Ovary (tissue), 3 donors: ENCODE results near the gene TTC23.

Source experiments
- POLR2A ChIP-seq: fragments of 450-650 bp; IDR thresholded peaks from one replicate; pipeline ENCODE4 v1.6.1; 2017; ENCODE audit warnings: antibody characterized with exemption, mild to moderate bottlenecking, moderate library complexity
- TF ChIP-seq, protein P1 (sequence below), 3 donors: fragments of 450-650 bp in 2 of 3; fragments of 200-600 bp in 1 of 3; IDR thresholded peaks; one replicate each; pipeline versions ENCODE4 v1.5.1 to v1.8.0; 2016 to 2022; ENCODE audit warnings: antibody characterized with exemption in 3 of 3, mild to moderate bottlenecking in 1 of 3
- donor health status: DM: no; HTN: no; CAD: no.

DNA sequence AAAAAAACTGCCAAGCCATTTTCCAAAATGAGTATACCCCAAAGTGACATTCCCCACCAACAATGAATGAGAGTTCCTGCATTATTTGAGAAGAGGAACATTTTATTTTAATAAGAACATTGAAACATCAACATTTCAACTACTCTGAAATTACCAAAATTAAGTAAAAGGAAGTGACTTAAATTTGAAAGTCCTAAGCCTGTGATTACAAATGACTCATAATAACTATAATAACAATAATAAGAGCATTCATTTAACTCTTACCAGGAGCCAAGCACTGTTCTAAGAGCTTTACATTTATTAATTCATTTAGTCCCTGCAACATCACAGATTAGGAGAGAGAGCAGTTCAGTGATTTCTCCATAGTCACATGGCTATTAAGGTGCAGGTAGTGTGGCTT, 34.3 kb upstream of the TTC23 start:
- TF ChIP-seq, protein P1, sequence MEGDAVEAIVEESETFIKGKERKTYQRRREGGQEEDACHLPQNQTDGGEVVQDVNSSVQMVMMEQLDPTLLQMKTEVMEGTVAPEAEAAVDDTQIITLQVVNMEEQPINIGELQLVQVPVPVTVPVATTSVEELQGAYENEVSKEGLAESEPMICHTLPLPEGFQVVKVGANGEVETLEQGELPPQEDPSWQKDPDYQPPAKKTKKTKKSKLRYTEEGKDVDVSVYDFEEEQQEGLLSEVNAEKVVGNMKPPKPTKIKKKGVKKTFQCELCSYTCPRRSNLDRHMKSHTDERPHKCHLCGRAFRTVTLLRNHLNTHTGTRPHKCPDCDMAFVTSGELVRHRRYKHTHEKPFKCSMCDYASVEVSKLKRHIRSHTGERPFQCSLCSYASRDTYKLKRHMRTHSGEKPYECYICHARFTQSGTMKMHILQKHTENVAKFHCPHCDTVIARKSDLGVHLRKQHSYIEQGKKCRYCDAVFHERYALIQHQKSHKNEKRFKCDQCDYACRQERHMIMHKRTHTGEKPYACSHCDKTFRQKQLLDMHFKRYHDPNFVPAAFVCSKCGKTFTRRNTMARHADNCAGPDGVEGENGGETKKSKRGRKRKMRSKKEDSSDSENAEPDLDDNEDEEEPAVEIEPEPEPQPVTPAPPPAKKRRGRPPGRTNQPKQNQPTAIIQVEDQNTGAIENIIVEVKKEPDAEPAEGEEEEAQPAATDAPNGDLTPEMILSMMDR (IDR thresholded peaks at IDR 0.05), result no peak
- no peak for TF ChIP-seq POLR2A
